Astrocyte (in vitro differentiated cells and primary cell): Measurements from ENCODE around the gene BCL7A. TPM values are rescaled to one million over a fixed set of nuclear protein-coding genes. Genes with fewer than 3 reads are reported as not detected.
A peak's percentile ranks its signal among the peaks of the same experiment; 100 is the strongest.

Experiments
- DNase-seq: peaks from one replicate; pipeline ENCODE4 v3.0.0-alpha.2; 2010; ENCODE audit warnings: low read depth
- FAIRE-seq: peaks from 2 replicates; lab custom pipeline; 2011; peaks lifted over from hg19 to GRCh38; lab: Jason Lieb, UNC
- H2AFZ ChIP-seq: 2 replicates; pipeline ENCODE4 v1.6.0; 2012; ENCODE audit warnings: low read depth, low read length, inconsistent platforms
- H3K27ac ChIP-seq: 2 replicates; pipeline ENCODE4 v1.5.1; 2011; ENCODE audit warnings: low read depth, low read length, inconsistent platforms
- H3K27me3 ChIP-seq: 2 replicates; pipeline ENCODE4 v1.6.0; 2011; ENCODE audit warnings: low read length, inconsistent platforms; ENCODE audit not compliant: insufficient read depth
- H3K36me3 ChIP-seq: 2 replicates; pipeline ENCODE4 v1.5.1; 2011; ENCODE audit warnings: low read length, inconsistent platforms; ENCODE audit not compliant: insufficient read depth
- H3K4me1 ChIP-seq: 2 replicates; pipeline ENCODE4 v1.5.1; 2011; ENCODE audit warnings: low read length, inconsistent platforms; ENCODE audit not compliant: insufficient read depth
- H3K4me2 ChIP-seq: 2 replicates; pipeline ENCODE4 v1.6.0; 2012; ENCODE audit warnings: low read length, inconsistent platforms
- H3K4me3 ChIP-seq: 2 replicates; pipeline ENCODE4 v1.5.1; 2011; ENCODE audit warnings: low read depth, mild to moderate bottlenecking, low read length, inconsistent platforms; ENCODE audit not compliant: insufficient read depth
- H3K79me2 ChIP-seq: 2 replicates; pipeline ENCODE4 v1.6.0; 2012; ENCODE audit warnings: mild to moderate bottlenecking, low read length, inconsistent platforms; ENCODE audit not compliant: insufficient read depth
- H3K9ac ChIP-seq: 2 replicates; pipeline ENCODE4 v1.6.0; 2012; ENCODE audit warnings: mild to moderate bottlenecking, low read length, inconsistent platforms
- H3K9me3 ChIP-seq: 2 replicates; pipeline ENCODE4 v1.5.1; 2012; ENCODE audit warnings: low read depth, mild to moderate bottlenecking, low read length, inconsistent platforms; ENCODE audit not compliant: insufficient read depth
- H4K20me1 ChIP-seq: 2 replicates; pipeline ENCODE4 v1.6.0; 2012; ENCODE audit warnings: low read length, inconsistent platforms; ENCODE audit not compliant: insufficient read depth
- H3K27ac Mint-ChIP-seq: one replicate; pipeline ENCODE4 v1.8.0; 2021; ENCODE audit warnings: mild to moderate bottlenecking, mixed read lengths; ENCODE audit not compliant: unreplicated experiment
- H3K27me3 Mint-ChIP-seq: one replicate; pipeline ENCODE4 v1.8.0; 2021; ENCODE audit warnings: low read depth, mixed read lengths; ENCODE audit not compliant: unreplicated experiment
- H3K36me3 Mint-ChIP-seq: one replicate; pipeline ENCODE4 v1.8.0; 2021; ENCODE audit warnings: low read depth, mixed read lengths; ENCODE audit not compliant: unreplicated experiment
- H3K4me1 Mint-ChIP-seq: one replicate; pipeline ENCODE4 v1.8.0; 2021; ENCODE audit warnings: low read depth, mixed read lengths; ENCODE audit not compliant: unreplicated experiment
- H3K4me3 Mint-ChIP-seq: one replicate; pipeline ENCODE4 v1.8.0; 2021; ENCODE audit warnings: mild to moderate bottlenecking, moderate library complexity, mixed read lengths; ENCODE audit not compliant: unreplicated experiment
- H3K9me3 Mint-ChIP-seq: one replicate; pipeline ENCODE4 v1.8.0; 2021; ENCODE audit warnings: mild to moderate bottlenecking, mixed read lengths; ENCODE audit not compliant: unreplicated experiment
- EZH2 ChIP-seq: IDR thresholded peaks from 2 replicates; pipeline ENCODE4 v1.6.1; 2012; ENCODE audit warnings: mild to moderate bottlenecking, low read length, inconsistent platforms; ENCODE audit not compliant: insufficient read depth
- total RNA-seq: library from RNA; stranded (reverse); gene quantifications from 2 replicates; pipeline ENCODE4 v1.2.1, GENCODE V29; 2021
- TF ChIP-seq, protein P1 (sequence below): IDR thresholded peaks from 2 replicates; pipeline ENCODE4 v1.5.1; 2011; ENCODE audit warnings: low read depth, mild to moderate bottlenecking, inconsistent platforms, low read length, moderate library complexity; ENCODE audit not compliant: insufficient read depth

BCL7A gene
- total RNA-seq, 1 donor from 2014 or later, result 9.6 TPM

DNA sequence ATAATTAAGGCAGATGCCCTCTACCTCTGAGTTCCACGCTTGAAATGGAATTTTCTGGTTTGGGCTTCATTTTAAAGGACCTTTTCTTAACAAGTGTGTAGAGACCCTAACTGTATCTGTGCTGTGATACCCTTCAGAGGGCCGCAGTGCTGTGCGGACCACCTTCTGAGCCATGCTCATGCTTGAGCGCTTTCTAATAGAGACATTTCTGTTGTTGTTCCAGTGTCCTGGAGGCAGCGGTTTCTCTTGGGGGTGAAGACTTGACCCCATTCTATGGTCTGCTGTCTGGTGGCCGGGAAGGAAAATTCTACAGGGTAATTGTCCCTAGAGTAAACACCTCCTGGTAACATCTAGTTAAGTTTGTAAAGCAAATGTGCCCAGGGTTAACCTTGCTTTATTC lies 46.7 kb upstream of the BCL7A start:
- Histone ChIP-seq H3K9ac (no peak overlapping the region), H3K4me1 (peaks cover under 1% of the 10 kb centered on the region), H3K4me3 (no peak overlapping the region), H3K27me3 (no peaks in the 10 kb centered on the region), H2AFZ (no peak overlapping the region), H3K36me3 (no peaks in the 10 kb centered on the region), H4K20me1 (no peaks in the 10 kb centered on the region), H3K27ac (no peak overlapping the region), H3K4me2 (no peak overlapping the region), H3K79me2 (no peaks in the 10 kb centered on the region), H3K9me3 (no peaks in the 10 kb centered on the region)
- DNase-seq (no peak), FAIRE-seq (no peak)
- Mint-ChIP-seq H3K4me3 (no peak overlapping the region), H3K36me3 (peaks cover 36% of the 10 kb centered on the region), H3K27ac (no peak overlapping the region), H3K27me3 (peaks cover 7% of the 10 kb centered on the region), H3K9me3 (peaks cover 17% of the 10 kb centered on the region), H3K4me1 (no peaks in the 10 kb centered on the region)
- no peak for TF ChIP-seq EZH2
- TF ChIP-seq, protein P1, sequence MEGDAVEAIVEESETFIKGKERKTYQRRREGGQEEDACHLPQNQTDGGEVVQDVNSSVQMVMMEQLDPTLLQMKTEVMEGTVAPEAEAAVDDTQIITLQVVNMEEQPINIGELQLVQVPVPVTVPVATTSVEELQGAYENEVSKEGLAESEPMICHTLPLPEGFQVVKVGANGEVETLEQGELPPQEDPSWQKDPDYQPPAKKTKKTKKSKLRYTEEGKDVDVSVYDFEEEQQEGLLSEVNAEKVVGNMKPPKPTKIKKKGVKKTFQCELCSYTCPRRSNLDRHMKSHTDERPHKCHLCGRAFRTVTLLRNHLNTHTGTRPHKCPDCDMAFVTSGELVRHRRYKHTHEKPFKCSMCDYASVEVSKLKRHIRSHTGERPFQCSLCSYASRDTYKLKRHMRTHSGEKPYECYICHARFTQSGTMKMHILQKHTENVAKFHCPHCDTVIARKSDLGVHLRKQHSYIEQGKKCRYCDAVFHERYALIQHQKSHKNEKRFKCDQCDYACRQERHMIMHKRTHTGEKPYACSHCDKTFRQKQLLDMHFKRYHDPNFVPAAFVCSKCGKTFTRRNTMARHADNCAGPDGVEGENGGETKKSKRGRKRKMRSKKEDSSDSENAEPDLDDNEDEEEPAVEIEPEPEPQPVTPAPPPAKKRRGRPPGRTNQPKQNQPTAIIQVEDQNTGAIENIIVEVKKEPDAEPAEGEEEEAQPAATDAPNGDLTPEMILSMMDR, result no peak

DNA sequence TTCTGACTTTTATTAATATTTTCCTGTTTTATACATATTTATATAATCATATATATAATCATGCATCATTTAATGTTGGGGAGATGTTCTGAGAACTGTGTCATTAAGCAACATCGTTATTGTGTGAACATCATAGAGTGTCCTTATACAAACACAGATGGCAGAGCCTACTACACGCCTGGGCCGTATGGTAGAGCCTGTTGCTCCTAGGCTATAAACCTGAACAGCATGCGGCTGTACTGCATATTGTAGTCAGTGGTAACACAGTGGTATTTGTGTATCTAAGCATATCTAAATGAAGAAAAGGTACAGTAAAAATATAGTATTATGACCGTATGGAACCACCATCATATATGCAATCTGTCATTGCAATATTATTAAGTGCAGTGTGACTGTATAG lies 44.7 kb upstream of the BCL7A start:
- H3K27me3 ChIP-seq, result no peaks in the 10 kb centered on the region
- H3K36me3 ChIP-seq, result no peaks in the 10 kb centered on the region
- H3K27ac Mint-ChIP-seq, result no peak overlapping the region
- H3K4me2 ChIP-seq, result no peak overlapping the region
- H3K79me2 ChIP-seq, result no peaks in the 10 kb centered on the region
- H4K20me1 ChIP-seq, result no peaks in the 10 kb centered on the region
- peaks cover 24% of the 10 kb centered on the region for H3K36me3 Mint-ChIP-seq
- no peak overlapping the region for H3K27ac ChIP-seq
- H3K4me3 ChIP-seq, result no peak overlapping the region
- FAIRE-seq, result no peak
- no peaks in the 10 kb centered on the region for H3K9me3 ChIP-seq
- no peak for DNase-seq
- H3K4me1 ChIP-seq, result peaks cover 2% of the 10 kb centered on the region
- H3K9me3 Mint-ChIP-seq, result peaks cover 15% of the 10 kb centered on the region
- no peak overlapping the region for H3K9ac ChIP-seq
- H2AFZ ChIP-seq, result no peak overlapping the region
- no peak overlapping the region for H3K4me3 Mint-ChIP-seq
- peaks cover 7% of the 10 kb centered on the region for H3K27me3 Mint-ChIP-seq
- no peaks in the 10 kb centered on the region for H3K4me1 Mint-ChIP-seq
- no peak for TF ChIP-seq EZH2
- TF ChIP-seq, protein P1, result no peak

DNA sequence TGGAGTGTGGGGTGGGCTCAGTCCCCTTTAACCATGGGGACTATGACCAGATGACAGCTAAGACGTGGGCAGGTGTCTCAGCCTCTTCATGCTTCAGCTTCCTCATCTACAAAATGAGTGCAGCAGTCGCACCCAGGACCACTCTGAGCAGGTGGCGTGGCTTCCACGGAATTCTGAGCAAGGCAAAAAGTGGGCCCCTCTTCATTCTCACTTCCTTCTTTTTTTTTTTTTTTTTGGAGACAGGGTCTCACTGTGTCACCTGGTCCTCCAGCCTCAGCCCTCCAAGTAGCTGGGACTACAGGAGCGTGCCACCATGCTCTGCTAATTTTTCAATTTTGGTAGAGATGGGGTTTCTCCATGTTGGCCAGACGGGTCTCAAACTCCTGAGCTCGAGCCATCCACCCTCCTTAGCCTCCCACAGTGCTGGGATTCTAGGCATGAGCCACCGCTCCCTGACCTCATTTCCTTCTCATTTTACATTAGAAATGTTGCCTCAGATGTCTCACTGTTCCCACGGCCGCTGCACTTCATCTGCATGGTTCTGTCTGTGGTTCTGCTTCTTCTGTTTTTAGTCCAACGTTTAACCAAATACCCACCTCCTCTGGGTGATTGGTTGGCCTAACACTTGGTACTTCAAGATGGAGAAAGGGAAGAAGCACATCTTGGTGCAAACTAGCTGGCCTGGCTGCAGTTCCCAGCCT lies 41.3 kb upstream of the BCL7A start:
- Histone ChIP-seq H3K27me3 (no peaks in the 10 kb centered on the region), H3K4me3 (no peak overlapping the region), H3K4me1 (peaks cover 2% of the 10 kb centered on the region), H3K36me3 (no peaks in the 10 kb centered on the region), H4K20me1 (no peaks in the 10 kb centered on the region), H3K27ac (peak overlapping the region; percentile 1), H2AFZ (peak overlapping the region; percentile 54), H3K9ac (no peak overlapping the region), H3K4me2 (no peak overlapping the region), H3K79me2 (no peaks in the 10 kb centered on the region), H3K9me3 (no peaks in the 10 kb centered on the region)
- TF ChIP-seq, protein P1, result no peak
- no peak for TF ChIP-seq EZH2
- no peak overlapping the region for H3K27ac Mint-ChIP-seq
- peaks cover 4% of the 10 kb centered on the region for H3K36me3 Mint-ChIP-seq
- FAIRE-seq (no peak), DNase-seq (no peak)
- H3K27me3 Mint-ChIP-seq, result no peaks in the 10 kb centered on the region
- H3K4me1 Mint-ChIP-seq, result peaks cover 1% of the 10 kb centered on the region
- H3K9me3 Mint-ChIP-seq, result peaks cover 1% of the 10 kb centered on the region
- H3K4me3 Mint-ChIP-seq, result no peak overlapping the region
